WERI-Rb-1 (cell line): ENCODE results near the gene TSKS.

ENCODE experiments used
- DNase-seq: peaks from one replicate; pipeline ENCODE4 v3.0.0-alpha.2; 2020
- H3K27ac ChIP-seq: fragments of 250-450 bp; sonication (Bioruptor Pico); 2 replicates; pipeline ENCODE4 v1.5.1; 2020; ENCODE audit warnings: mild to moderate bottlenecking, moderate library complexity
- H3K27me3 ChIP-seq: fragments of 250-450 bp; sonication (Bioruptor Pico); 2 replicates; pipeline ENCODE4 v1.5.1; 2021; ENCODE audit warnings: mild to moderate bottlenecking, low read depth, moderate library complexity; ENCODE audit not compliant: insufficient read depth, severe bottlenecking
- H3K36me3 ChIP-seq: fragments of 250-450 bp; sonication (Bioruptor Pico); 2 replicates; pipeline ENCODE4 v1.5.1; 2020; ENCODE audit warnings: mild to moderate bottlenecking, moderate library complexity
- H3K4me3 ChIP-seq: 2 replicates; pipeline ENCODE4 v1.5.1; 2011; ENCODE audit warnings: low read depth, mild to moderate bottlenecking, control low read depth, low read length
- H3K9me3 ChIP-seq: fragments of 250-450 bp; sonication (Bioruptor Pico); 2 replicates; pipeline ENCODE4 v1.5.1; 2021; ENCODE audit warnings: mild to moderate bottlenecking, moderate library complexity; ENCODE audit not compliant: severe bottlenecking
- TF ChIP-seq, protein P1 (sequence below): IDR thresholded peaks from 2 replicates; pipeline ENCODE4 v1.5.1; 2011; ENCODE audit warnings: low read depth, mild to moderate bottlenecking, control low read depth, inconsistent platforms, low read length

Gene TSKS

GRCh38 chr19:49808711-49809159, 45.6 kb upstream of the TSKS start:
- no peaks in the 10 kb centered on the region for H3K27me3 ChIP-seq
- peak overlapping the region; percentile 36 for H3K27ac ChIP-seq
- peaks cover 33% of the 10 kb centered on the region for H3K36me3 ChIP-seq
- TF ChIP-seq, protein P1, sequence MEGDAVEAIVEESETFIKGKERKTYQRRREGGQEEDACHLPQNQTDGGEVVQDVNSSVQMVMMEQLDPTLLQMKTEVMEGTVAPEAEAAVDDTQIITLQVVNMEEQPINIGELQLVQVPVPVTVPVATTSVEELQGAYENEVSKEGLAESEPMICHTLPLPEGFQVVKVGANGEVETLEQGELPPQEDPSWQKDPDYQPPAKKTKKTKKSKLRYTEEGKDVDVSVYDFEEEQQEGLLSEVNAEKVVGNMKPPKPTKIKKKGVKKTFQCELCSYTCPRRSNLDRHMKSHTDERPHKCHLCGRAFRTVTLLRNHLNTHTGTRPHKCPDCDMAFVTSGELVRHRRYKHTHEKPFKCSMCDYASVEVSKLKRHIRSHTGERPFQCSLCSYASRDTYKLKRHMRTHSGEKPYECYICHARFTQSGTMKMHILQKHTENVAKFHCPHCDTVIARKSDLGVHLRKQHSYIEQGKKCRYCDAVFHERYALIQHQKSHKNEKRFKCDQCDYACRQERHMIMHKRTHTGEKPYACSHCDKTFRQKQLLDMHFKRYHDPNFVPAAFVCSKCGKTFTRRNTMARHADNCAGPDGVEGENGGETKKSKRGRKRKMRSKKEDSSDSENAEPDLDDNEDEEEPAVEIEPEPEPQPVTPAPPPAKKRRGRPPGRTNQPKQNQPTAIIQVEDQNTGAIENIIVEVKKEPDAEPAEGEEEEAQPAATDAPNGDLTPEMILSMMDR, result no peak
- peak overlapping the region; percentile 35 for H3K4me3 ChIP-seq
- peak; percentile 91 for DNase-seq
- H3K9me3 ChIP-seq, result no peaks in the 10 kb centered on the region

DNA sequence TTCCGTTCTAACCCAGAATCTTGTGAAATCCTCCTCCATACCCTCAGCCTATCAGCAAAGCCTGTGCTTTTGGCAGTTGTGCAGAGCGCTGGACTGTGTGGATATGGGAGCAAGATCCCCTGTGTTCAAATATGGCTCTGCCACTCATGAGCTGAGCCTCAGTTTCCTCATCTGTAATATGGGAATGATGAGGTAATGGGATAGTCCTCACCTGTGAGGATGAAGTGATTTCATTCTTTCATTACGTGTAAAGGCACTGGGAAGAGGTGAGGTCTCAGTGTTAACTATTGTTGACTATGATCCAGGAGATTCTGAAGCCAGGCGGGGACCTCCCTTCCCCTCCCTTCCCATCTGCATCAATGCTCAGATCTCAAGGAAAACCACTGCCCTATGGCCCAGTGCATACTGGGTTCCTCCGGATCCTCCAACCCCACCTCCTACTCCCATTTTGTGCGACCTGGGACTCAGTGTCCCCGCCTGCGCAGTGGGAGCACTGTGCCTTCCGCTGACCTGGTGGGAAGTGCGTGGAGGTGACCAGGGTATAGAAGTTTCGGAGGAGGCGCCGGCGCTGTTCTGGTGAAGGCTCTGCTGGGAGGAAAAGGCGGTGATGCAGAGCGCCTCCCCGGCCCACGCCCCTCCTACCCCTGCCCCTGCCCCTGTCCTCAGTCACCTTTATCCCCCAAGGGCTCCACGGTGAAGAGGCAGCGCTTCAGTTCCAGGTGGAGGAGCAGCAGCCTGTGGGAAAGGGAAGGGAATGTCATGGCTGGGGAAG, 45.0 kb upstream of the TSKS start:
- no peaks in the 10 kb centered on the region for H3K27me3 ChIP-seq
- H3K9me3 ChIP-seq, result no peaks in the 10 kb centered on the region
- peaks cover 40% of the 10 kb centered on the region for H3K36me3 ChIP-seq
- TF ChIP-seq, protein P1, result no peak
- DNase-seq, result no peak
- H3K4me3 ChIP-seq, result no peak overlapping the region
- H3K27ac ChIP-seq, result no peak overlapping the region

- H3K4me3 ChIP-seq, result no peak overlapping the region
- TF ChIP-seq, protein P1, result no peak
- DNase-seq, result no peak
- peaks cover 44% of the 10 kb centered on the region for H3K36me3 ChIP-seq
- no peaks in the 10 kb centered on the region for H3K9me3 ChIP-seq
- no peaks in the 10 kb centered on the region for H3K27me3 ChIP-seq
- no peak overlapping the region for H3K27ac ChIP-seq
These were observed 44.2 kb upstream of the TSKS start for GRCh38 chr19:49807058-49807903.

GRCh38 chr19:49806620-49806959, 43.5 kb upstream of the TSKS start:
- Histone ChIP-seq H3K27ac (no peak overlapping the region), H3K27me3 (no peaks in the 10 kb centered on the region), H3K4me3 (no peak overlapping the region), H3K9me3 (no peaks in the 10 kb centered on the region), H3K36me3 (peaks cover 44% of the 10 kb centered on the region)
- TF ChIP-seq, protein P1, result no peak
- no peak for DNase-seq

DNA sequence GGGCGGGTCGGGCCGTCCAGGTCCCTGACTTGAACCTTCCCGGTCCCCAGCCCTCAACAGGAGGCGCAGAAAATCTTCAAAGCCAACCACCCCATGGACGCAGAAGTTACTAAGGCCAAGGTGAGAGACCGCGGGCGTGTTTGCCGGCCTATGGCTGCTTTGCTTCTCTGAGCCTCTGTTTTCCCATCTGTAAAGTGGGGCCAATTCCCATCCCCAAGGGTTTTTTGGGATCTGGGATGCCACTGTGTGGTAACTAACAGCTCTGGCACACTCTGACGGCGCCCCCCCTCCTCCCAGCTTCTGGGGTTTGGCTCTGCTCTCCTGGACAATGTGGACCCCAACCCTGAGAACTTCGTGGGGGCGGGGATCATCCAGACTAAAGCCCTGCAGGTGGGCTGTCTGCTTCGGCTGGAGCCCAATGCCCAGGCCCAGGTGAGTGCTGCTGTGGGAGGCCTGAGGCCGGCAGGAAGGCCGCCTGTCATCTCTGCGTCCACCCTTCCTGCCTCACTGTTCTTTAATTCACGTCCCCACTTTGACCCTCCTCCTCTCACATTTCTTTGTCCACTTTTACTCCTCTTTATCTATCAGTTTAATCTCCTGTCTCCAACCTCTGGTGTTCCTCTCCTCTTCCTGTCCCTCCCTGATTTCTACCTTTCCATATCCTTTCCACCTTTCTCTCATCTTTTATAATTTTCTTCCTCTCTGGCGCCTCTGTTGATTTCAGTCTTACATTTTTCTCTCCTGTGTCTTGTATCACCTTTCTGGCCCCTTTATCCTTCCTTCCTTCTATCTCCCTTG, 42.9 kb upstream of the TSKS start:
- H3K36me3 ChIP-seq, result peaks cover 44% of the 10 kb centered on the region
- H3K27me3 ChIP-seq, result no peaks in the 10 kb centered on the region
- H3K9me3 ChIP-seq, result no peaks in the 10 kb centered on the region
- H3K27ac ChIP-seq, result no peak overlapping the region
- no peak overlapping the region for H3K4me3 ChIP-seq
- no peak for DNase-seq
- TF ChIP-seq, protein P1, result no peak
